Suppressor macrophage (primary cell): Measurements from ENCODE around the gene DBNDD2.
A peak's percentile ranks its signal among the peaks of the same experiment; 100 is the strongest.

Experiments used
- DNase-seq, 4 experiments: peaks; one replicate each; pipeline ENCODE4 v3.0.0-alpha.2; 2020 to 2022

The DBNDD2 gene

DNA sequence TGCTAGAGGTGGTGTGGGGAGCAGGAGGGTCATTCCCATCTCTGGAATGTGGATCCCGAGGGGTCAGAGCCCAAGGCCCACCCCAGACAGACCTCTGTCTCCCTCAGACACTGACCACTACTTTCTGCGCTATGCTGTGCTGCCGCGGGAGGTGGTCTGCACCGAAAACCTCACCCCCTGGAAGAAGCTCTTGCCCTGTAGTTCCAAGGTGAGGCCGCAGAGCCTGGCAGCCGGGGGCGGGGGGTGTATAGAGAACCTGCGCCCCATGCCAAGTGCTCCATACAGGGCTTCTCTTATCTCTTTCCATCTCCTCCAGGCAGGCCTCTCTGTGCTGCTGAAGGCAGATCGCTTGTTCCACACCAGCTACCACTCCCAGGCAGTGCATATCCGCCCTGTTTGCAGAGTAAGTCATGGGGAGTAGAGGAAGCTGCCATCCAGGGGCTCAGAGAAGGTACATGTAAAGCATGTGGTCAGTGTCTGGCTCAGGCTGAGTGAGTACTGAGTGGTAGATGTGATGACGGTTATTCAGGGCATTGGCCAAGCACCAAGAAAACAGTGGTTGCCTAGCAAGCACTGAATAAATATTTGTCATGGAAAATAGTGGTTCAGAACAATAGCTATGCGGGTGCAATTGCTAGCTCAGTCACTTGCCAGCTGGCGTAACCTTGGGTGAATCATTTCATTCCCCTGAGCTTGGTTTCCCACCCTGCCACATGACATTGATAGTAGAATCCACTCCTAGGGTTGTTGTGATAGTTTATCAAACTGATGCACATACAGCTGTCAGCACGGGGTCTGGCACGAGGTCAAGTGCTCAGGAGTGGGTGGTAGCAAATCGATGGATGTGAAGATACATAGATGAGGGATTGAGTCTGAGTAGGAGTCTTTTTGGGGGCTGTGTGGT, 11.4 kb downstream of the DBNDD2 start:
- no peak for DNase-seq

DNA sequence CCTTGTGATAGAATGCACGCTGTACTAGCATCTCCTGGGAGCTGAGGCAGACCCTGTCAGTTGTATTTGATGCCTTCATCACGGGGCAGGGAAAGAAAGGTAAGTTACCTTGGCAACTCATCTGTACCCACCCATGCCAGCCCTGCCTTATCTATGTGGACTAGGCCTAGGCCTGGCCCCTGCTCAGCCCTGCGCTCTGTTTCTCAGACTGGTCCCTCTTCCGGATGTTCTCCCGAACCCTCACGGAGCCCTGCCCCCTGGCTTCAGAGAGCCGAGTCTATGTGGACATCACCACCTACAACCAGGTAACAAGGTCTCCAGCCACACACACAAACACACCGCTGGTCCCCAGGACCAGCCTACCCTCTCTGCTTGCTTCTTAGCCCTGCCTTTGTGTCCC, 12.0 kb downstream of the DBNDD2 start:
- DNase-seq = no peak

DNA sequence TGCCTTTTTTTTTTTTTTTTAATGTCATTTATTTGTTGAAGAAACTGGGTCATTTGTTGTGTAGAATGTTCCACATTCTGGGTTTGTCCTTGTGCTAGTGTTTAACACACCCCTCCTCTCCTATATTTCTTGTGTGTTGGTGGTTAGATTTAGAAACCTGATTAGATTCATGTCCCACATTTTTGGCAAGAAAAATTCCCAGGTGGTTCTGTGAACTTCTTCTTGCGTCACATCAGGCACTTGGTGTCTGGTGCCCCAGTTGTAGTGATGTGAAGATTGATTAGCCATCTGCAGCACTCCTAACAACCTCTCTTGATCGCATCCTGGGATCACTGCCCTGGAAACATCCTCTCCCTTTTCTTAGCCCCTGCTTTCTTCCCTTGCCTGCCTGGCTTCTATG, 15.6 kb downstream of the DBNDD2 start:
- DNase-seq = no peak

DNA sequence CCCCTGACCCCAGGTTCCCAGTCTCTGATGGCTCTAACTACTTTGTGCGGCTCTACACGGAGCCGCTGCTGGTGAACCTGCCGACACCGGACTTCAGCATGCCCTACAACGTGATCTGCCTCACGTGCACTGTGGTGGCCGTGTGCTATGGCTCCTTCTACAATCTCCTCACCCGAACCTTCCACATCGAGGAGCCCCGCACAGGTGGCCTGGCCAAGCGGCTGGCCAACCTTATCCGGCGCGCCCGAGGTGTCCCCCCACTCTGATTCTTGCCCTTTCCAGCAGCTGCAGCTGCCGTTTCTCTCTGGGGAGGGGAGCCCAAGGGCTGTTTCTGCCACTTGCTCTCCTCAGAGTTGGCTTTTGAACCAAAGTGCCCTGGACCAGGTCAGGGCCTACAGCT, 17.5 kb downstream of the DBNDD2 start:
- DNase-seq = no peak

DNA sequence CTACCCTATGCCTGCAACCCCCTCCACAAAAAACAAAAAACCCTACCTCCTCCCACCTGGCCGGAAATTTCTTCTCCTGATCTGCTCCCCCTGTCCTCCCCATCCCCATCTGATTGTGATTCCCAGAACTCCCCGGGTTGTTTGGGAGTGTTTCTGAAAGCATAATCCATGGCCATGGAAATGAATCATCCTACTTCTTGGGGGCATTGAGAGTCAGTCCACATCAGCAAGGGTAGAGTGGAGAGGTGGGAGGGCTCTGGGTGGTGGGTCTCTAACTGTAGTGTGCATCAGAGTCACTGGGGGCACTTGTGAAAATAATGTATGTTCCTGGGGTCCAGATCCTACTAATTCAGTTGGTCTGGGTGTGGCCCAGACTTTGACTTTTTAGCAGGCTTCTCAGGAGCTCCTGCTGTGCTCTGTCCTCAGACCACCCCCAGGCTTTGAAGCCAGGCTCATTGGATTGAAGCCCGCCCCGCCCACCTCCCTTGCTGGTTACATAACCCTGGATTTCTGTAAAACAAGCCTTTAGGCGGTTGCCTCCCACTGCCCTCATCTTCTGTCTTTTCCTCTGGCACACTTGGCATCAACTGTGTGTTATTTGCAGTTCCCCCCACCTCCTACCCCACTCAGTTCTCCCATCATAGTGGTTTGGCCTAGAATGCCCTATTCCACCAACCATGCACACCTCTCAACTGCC, 18.4 kb downstream of the DBNDD2 start:
- peak in 3 of 4 experiments; percentile 41 to 50 (median 44) for DNase-seq

DNA sequence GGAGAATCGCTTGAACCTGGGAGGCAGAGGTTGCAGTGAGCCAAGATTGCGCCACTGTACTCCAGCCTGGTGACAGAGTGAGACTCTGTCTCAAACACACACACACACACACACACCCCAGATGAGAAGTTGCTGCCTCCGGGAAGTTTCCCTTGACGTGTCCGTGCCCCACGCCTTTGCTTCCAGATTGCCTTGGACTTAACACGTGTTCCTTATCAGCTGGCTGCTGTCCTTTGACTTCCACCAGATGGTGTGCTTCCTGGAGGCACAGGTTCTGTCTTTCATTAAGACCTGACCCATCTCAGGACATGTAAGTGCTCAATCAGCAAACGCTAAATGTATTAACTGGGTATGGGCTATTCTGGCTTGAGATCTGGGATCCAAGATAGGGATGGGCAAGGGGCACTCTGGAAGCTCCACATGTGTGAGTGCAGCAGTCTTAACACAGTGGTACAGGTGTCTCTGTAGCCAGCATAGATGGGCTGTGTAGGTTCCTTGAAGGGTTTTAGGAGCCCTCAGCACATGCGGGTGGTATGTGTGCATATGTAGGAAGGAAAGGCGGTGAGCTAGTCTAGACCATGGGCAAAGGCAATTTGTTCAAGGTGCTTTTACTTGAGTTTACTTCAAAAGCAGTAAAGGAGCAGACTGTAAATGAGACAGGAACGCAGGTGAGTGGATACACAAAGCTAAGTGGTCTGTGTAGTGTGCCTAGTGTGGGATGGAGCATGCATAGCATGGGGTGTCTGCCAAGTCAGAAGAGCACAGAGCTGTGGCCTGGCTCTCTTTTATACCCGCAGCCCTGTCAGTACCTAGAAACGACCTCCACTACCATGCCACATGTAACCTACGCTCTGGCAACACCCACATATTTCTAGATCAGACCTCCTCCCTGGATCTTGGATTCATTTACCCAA, 19.4 kb downstream of the DBNDD2 start:
- DNase-seq = no peak

DNA sequence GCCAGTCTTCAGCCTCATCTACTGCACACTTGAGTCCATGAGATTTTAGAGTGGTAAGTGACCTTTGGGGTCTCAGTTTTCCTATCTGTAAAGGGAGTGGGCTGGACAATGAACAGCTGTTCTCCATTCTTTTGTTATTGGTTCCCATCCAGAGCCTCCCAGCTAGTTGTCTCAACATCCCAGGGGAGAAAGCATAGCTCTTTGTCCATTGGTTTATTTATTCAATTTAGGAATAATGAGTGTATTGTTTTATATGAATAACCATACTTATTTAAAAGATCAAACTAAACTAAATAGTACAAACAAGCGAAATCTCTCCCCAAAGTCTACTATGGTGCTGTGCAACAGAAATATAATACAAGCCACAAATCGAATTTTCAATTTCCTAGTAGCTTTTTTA, 21.5 kb downstream of the DBNDD2 start:
- no peak for DNase-seq

DNA sequence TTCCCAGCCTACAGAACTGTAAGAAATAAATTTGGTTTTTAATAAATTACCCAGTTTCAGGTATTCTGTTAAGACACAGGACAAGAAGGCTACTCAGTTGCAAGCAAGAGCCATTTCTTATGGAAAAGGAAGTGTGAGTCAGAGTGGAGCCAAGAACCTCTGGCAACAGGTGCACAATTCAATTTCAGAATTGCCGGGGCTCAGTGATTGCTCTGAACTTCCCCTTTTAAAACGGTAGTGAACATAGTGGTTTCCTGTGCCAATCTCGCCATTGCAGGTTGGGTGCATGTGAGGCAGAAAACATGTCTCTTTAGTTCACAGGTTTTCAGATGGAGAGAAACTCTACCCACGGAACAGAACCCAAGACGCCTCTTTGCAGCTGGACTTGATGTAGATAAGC, 24.2 kb downstream of the DBNDD2 start:
- peak in 1 of 4 experiments; percentile 22 for DNase-seq

DNA sequence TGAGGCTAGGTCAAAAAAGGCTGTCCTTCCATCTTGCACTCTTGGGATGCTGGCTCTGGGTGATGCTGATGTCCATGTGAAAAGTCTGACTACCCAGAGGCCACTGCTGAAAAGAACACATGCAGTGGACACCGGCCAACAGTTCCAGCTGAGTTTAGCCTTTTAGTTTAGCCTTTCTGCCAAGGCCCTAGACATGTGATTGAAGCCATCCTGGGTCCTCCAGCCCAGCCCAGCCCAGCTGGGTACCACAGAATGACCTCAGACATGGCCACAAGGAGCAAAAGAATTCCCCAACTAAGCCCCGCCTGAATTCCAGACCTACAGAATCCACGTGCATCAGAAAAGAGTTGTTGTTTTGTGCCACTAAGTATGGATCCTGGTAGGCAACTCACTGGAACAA, 25.2 kb downstream of the DBNDD2 start:
- DNase-seq = no peak

DNA sequence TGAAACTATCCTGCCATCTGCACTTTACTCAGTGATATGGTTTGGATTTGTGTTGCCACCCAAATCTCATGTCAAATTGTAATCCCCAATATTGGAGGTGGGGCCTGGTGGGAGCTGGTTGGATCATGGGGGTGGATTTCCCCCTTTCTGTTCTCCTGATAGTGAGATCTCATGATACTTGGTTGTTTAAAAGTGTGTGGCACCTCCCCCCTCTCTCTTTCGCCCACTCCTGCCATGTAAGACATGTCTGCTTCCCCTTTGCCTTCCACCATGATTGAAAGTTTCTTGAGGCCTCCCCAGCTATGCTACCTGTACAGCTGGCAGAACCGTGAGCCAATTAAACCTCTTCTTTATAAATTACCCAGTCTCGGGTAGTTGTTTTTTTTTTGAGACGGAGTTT, 25.9 kb downstream of the DBNDD2 start:
- DNase-seq = peak in 3 of 4 experiments; percentile 53 to 58 (median 55)

DNA sequence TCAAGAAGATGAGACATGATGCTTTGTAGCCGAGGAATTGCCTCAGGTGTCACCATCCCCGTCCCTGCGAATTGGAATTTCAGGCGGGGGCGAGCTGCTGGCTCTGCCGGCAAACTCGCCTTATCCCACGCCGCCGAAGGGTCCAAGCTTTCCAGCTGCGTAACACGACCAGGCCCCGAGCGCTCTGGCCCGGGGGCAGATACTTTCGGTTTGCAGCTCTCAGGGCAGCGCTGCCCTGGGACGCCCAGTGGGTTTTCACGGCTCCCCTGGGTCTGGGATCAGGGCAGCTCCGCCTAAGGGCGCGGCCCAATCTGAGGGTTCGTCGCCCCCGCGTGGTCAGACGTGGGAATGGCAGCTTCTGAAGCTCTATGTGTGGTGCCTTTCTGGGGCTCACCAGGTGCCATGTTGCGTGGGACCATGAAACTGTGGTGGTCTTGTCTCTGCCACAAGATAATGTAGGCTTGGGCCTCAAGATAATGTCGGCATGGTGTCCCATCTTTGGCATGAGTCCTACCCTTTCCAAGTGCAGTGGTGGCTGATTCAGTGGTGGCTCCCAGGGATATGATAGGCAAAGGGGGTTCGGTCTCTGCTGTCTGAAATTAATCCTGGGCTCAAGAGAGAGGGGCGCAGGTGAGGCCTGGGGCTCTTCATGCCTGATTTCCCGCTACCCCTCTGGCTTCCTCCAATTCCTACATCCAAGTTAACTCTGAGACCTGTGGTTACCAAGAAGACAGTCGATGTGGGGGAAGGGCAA, 28.8 kb downstream of the DBNDD2 start:
- DNase-seq = peak; percentile 89 to 95 (median 94)

DNA sequence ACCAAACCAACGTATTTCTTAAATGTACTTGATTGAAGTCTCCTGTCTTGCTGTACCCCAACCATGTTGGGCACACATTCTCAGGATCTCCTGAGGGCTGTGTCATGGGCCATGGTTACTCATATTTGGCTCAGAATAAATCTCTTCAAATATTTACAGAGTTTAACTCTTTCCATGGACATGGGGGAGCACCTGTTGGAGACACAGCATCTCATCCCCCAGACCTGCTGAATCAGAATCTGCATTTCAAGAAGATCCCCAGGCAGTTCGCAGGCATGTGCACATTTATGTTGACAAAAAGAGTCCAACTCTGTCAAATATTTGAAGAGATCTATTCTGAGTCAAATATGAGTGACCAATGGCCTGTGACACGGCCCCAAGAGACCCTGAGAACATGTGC, 32.3 kb downstream of the DBNDD2 start:
- DNase-seq = no peak

DNA sequence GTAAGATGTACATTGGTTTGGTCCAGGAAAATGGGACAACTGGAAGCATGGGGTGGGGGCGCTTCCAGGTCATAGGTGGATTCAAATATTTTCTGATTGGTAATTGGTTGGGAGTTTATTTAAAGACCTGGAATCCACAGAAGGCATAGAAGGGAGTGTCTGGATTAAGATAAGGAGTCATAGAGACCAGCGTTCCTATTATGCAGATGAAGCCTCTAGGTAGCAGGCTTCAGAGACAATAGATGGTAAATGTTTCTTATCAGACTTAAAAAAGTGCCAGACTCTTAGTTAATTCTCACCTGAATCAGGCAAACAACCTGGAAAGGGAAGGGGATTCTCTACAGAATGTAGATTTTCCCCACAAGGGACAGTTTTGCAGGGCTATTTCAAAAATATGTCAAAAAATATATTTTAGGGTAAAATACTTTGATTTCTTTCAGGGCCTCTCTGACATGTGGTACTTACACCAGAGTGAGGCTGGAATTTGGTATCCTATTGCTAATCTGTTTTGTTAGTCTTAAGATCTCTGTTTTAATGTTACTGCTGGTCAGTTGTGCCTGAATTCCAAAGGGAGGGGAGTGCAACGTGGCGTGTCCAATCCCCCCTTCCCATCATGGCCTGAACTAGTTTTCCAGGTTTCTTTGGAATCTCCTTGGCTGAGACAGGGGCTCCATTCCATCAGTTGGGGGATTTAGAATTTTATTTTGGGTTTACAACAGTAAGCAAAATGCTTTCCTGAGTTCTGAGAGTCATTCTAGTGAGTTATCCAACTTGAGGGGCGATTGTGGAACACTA, 33.0 kb downstream of the DBNDD2 start:
- DNase-seq = no peak

DNA sequence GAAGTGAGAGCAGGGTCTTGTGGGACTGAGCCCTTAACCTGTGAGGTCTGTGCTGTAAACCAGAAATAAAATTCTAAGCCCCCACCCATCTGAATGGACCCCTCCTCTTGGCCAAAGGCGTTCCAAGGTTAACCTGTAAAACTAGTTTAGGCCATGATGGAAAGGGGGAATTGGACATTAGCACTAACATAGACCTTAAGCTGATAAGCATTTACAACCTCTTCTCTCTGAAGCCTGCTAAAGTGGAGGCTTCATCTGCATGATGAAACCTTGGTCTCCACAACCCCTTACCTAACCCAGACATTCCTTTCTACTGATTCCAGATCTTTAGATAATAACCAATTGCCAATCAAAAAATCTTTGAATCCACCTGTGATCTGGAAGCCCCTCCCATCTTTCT, 33.7 kb downstream of the DBNDD2 start:
- no peak for DNase-seq

DNA sequence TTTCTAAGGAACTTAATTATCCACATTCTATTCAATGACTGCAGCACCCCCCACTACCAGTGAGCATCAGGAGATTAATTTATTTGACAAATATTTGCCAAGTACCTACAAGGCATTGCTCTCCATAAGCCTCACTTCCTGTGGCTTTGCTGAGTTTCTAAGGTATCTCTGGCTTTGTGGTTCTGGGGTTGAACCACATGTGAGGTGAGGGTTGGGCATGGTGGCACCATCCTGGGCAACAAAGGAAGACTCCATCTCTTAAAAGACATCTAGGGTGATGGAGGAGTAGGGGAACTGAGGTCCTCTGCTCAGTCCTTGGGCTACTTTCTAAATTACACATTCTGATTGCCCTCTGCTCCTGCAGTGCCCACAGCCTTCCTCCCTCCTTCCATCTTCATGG, 36.0 kb downstream of the DBNDD2 start:
- no peak for DNase-seq

DNA sequence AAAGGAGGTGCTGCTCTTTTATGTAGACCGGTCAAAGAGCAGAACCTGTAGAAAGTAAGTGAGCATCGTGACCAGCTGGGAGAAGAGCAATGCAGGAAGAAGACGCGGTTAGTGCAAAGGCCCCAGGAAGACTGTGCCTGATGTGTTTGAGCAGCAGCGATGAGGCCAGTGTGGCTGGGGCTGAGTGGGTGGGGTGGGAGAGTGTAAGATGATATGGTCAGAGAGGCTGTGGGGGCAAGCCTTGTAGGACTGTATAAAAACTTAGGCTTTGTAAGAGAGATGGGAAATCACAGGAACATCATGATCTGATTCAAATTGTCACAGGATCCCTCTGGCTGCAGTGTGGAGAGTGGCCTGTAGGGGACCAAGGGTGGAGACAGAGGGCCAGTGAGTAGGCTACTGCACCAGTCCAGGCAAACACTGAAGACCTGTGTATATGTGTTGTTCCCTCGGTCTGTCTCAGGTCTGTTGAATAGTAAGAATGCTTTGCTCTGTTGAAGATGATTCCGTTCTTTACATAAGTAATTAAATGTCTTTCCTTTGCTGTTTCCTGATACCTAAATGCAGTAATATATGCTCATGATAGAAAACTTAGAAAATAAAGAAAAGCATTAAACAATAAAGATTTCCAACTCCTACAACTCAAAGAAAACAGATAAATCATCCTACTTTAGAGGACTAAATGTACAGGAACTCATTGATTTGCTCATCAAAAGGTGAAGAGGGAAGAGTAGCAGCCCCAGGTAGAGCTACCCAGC, 37.9 kb downstream of the DBNDD2 start:
- peak; percentile 55 to 67 (median 62) for DNase-seq

DNA sequence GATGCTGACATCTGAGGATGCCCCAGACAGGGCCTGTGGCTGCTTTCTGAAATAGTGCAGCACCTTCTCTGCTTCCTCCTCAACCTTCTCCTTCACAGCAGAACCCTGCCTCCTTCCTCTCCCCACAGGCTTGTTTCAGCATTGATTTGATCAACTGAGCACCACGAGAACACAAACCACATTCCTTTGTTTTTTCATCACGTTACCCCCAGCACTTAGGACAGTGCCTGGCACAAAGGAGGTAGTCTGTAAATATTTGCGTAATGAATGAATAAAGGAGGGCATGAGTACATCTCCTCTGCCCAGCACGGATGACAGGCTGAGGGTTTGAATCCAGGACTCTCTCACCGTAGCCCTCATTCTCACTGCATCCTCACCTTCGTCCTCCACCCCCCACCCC, 40.2 kb downstream of the DBNDD2 start:
- no peak for DNase-seq

DNA sequence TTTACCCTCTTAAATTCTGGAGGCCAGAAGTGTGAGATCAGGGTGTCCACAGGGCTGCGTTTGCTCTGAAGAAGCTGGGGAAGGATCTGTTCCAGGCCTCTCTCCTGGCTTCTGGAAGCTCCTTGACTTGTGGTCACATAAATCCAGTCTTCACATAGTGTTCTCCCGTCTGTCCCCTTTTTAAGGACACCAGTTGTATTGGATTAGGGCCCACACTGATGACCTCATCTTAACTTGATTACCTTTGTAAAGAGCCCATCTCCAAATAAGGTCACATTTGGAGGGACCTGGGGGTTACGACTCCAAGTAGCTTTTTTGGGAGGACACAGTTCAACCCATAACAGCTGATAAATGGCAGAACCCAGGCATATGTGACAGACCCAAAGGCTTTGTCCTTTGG, 41.4 kb downstream of the DBNDD2 start:
- DNase-seq = no peak

DNA sequence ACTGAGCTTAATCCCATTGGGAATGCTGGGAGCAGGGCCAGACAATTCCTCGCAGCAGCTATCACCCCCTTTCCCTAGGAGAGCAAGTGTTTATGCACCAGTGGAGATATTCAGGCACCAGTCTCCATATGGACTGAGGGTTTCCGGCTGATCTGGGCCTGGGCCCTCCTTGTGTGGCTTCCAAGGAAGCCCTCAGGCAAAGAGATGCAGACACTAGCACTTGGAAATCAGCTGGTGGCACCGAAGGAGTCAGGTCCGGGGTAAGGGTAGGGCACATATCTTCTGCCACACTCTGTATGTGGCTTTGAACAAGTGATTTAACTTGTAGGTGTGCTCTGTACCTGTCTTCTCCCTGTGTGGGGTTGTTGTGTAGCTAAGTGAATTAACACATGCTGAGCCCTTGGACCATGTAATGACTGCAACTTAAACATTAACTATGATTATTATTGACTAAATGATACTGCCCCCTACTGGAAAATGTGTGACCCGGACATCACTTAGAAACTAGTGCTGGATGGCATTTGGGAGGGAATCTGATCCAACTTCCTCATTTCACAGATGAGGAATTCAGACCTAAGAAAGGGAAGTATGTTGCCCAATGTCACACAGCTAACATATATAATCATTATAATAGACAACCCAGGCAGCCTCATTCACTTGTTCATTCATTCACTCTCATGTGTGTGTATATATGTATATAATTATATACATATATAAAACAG, 42.2 kb downstream of the DBNDD2 start:
- DNase-seq = peak; percentile 78 to 95 (median 88)

DNA sequence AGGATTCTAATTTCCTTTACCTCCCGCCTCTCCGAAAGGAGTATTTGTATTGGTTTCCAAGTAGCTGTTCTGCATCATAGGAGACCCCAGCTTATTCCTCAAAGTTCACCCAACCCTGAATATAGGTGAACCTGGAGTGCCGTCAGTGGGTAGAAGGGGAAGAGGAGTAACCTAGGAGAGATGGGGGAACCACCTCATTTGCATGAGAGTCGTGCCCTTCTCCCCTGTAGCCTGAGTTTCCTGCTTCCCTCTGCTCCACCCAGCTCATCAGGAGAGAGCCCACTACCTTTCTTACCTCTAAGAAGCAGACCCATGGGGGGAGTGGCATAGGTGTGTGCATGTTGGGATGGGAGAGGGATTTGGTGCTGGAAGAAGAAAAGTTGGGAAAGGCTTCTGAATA, 44.1 kb downstream of the DBNDD2 start:
- peak in 2 of 4 experiments; percentile 19 to 30 for DNase-seq
